HG03469 (cell line): ENCODE measurements around the gene TRAM1L1.

ENCODE experiments used
- ATAC-seq: cut with Tn5 transposase; IDR thresholded peaks from one replicate; pipeline ENCODE4 v1.9.1; 2021; ENCODE audit warnings: mild to moderate bottlenecking, moderate library complexity, moderate number of reproducible peaks; ENCODE audit not compliant: unreplicated experiment

Gene TRAM1L1

GRCh38 chr4:117084866-117085701 lies at the start of gene TRAM1L1:
Gene TRAM1L1 (minus strand): TSS chr4:117085576. CDS start chr4:117085393, 183 bp downstream.
- ATAC-seq = no peak

DNA sequence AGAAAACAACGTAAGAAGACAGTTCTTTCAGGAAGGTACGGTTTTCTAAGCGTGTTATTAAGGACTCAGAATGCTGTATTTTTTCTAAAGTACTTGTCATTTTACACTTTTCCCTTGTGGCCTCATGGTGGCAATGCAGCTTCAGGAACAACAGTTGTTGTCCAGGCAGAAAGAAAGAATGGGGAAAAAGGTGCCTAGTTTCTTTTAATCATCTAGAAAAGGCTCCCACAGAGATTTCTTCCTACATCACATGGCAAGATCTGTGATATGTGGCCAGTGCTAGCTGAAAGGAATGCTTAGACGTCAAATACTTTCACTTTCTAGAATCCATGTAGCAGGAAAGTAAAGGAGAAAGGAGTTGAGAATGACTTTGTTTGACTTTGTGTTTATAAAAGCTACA lies 49.0 kb upstream of the TRAM1L1 start:
- peak; percentile 57 for ATAC-seq

DNA sequence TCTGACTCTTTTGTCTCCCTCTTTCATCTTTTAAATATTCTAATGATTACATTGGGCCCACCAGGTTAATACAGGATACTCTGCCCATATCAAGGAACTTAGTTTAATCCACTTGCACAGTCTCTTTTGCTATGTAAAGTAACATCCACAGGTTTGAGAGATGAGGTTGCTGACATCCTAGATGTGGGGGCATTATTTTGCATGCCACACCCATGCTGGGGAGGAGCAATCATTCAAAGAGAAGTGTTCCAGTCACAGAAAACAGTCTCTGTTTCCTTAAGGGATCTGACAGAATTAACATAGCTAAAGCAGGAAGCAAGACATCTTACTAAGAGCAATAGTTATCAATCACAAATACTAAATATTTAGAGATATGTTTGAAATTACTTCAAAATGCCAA lies 11.5 kb upstream of the TRAM1L1 start:
- no peak for ATAC-seq

- no peak for ATAC-seq
These were observed 11.1 kb upstream of the TRAM1L1 start for GRCh38 chr4:117096462-117096861.

DNA sequence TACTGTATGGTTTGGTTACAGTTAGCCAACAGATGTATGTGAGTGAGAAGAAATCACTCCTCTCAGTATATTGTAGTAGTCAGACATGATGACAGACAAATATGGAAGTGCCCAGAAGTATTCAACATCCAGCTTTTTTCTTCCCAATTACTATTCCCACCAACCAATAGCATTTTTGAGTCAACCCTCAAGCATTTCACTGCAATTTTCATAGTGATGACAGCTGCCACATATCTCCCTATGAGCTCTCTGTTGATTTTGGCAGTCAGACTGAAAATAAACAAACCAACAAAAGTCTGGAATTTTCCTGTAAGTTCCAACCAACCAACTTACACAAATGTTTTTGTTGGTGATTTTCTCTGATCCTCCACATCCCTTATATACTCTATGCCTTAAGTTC lies 8.2 kb upstream of the TRAM1L1 start:
- ATAC-seq = no peak

DNA sequence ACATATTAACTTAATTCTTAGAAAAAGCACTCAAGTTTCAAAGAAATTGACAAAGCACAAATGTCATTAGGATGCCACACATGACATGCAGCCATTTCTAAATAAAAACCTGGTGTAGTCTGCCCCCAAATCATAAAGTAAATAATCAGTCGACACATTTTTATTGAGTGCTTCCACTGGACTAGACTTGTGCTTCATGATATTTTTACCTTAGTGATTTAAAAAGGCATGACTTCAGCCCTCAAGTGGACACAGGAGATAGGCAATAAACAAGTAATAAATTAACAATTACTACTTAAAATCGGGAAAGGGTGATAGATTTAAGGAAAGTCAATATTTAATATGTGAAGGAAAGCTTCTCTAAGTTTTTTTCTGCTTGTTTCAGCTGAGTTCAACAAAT lies 7.6 kb downstream of the TRAM1L1 start:
- ATAC-seq = no peak

DNA sequence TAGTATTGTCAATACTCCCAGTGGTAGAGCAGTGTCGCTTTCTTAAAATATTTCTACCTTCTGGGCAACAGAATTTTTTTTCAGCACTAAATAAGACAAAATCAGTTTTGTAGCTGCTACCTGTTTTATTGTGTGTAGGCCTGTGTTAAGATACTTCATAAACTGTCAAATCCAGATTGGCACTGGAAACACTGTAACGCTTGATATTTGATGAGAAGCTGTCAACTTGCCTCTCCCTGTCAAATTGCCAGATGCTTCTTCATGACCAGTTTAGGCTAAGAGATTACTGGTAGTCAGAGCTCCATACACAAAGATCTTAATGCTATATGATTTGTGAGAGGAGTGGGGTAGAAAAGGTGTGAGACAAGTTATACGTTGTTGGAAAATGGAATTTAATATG lies 17.3 kb downstream of the TRAM1L1 start:
- ATAC-seq = no peak

- no peak for ATAC-seq
These were observed 21.2 kb downstream of the TRAM1L1 start for GRCh38 chr4:117063961-117064696.

DNA sequence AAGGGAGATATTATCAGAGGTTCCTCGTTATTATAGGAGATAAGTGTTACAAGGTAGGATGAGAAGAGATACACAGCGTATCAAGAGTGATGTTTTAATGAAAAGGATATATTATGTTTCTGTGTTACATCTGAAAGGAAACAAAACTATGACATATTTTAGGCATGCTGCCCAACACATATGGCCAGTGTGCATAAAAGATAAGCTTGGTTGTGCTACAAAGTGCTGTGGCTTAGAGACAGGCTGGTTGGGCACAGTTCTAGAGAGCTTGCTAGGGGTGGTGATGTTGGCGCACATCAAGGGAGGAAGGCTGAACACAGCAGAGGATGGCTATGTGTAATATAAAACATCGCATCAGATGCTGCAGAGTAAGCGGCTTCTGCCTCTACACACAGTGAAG lies 42.4 kb downstream of the TRAM1L1 start:
- no peak for ATAC-seq
